ENCODE results near the gene CCDC92. TPM values are rescaled to one million over a fixed set of nuclear protein-coding genes. Genes with fewer than 3 reads are reported as not detected.

Gene CCDC92
- total and polyA plus RNA-seq, 2 donors (not counting 3 experiments of a cell fraction or from before 2014, with no cell fraction given) = 41.2 to 41.6 TPM

- intact Hi-C loops (cut with micrococcal nuclease) (no loop called here), dilution Hi-C loops (cut with MboI; ENCODE audit: extremely low pct_ligation_motif_present, low sequenced_read_pairs) (no loop called here)
- ChIA-PET POLR2A (no interaction called here), CTCF (interaction anchor here (0.9 kb wide), 1 partner anchor 13 kb away, joined by 3 read pairs; no protein-coding TSS in a partner anchor)
- H3K4me3 ChIP-seq (replicated peaks in 1 of 3; ENCODE audit: insufficient read depth in 1 of 3, low read depth in 1 of 3, low read length in 3 of 3) = no peak overlapping the region
- H3K4me2 ChIP-seq (ENCODE audit: insufficient read depth, low read length) = no peak overlapping the region
- no peak for DNase-seq (ENCODE audit: low read depth, low spot score)
- no peak overlapping the region for H3K27ac ChIP-seq (ENCODE audit: insufficient read depth, low read depth, low read length)
- TF ChIP-seq MYC (IDR thresholded peaks at IDR 0.05; ENCODE audit: low read depth, low read length) = no peak
- TF ChIP-seq CTCF (IDR thresholded peaks at IDR 0.05; ENCODE audit: extremely low read depth in 1 of 2, insufficient read depth in 1 of 2, low read depth in 1 of 2, low read length in 2 of 2) = no peak
- no peak for TF ChIP-seq GATA2 (IDR thresholded peaks at IDR 0.05; ENCODE audit: insufficient read depth, insufficient read length, low read depth, low read length)
- no peak for TF ChIP-seq POLR2AphosphoS5 (IDR thresholded peaks at IDR 0.05; ENCODE audit: insufficient read depth, low read depth, low read length)
- no peak for TF ChIP-seq EZH2 (IDR thresholded peaks at IDR 0.05; ENCODE audit: borderline replicate concordance, low read depth, low read length, severe bottlenecking)
- TF ChIP-seq, protein P1, sequence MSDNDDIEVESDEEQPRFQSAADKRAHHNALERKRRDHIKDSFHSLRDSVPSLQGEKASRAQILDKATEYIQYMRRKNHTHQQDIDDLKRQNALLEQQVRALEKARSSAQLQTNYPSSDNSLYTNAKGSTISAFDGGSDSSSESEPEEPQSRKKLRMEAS (IDR thresholded peaks at IDR 0.05; ENCODE audit: insufficient read depth, insufficient read length) = no peak
- no peak for TF ChIP-seq POLR2A (IDR thresholded peaks at IDR 0.05; ENCODE audit: low read depth, low read length)
- TF ChIP-seq JUN (IDR thresholded peaks at IDR 0.05; ENCODE audit: borderline replicate concordance, insufficient read depth, insufficient read length, low read depth) = no peak
- TF ChIP-seq FOS (IDR thresholded peaks at IDR 0.05; ENCODE audit: borderline replicate concordance, insufficient read depth, low read length) = no peak
- H3K9ac ChIP-seq (replicated peaks; ENCODE audit: extremely low read depth, insufficient read depth, low read length) = no peak overlapping the region
- H3K9me3 ChIP-seq (replicated peaks; ENCODE audit: control insufficient read depth, insufficient read depth, low read length) = no peaks in the 10 kb centered on the region
- H3K36me3 ChIP-seq (ENCODE audit: control insufficient read depth in 2 of 2, extremely low read depth in 1 of 2, insufficient read depth in 2 of 2, low read length in 2 of 2) = no peaks in the 10 kb centered on the region
- no peak overlapping the region for H2AFZ ChIP-seq (ENCODE audit: low read depth, low read length)
- H4K20me1 ChIP-seq (replicated peaks; ENCODE audit: control insufficient read depth, extremely low read depth, insufficient read depth, low read length) = no peaks in the 10 kb centered on the region
- H3K27me3 ChIP-seq (ENCODE audit: control insufficient read depth in 2 of 2, insufficient read depth in 2 of 2, low read length in 2 of 2) = peaks cover 0 to 17% of the 10 kb centered on the region in 2 experiments
- FAIRE-seq = no peak
- no peaks in the 10 kb centered on the region for H3K9me1 ChIP-seq (replicated peaks; ENCODE audit: control insufficient read depth, extremely low read depth, insufficient read depth, low read length)
- H3K79me2 ChIP-seq (ENCODE audit: control insufficient read depth, insufficient read depth, low read length) = no peaks in the 10 kb centered on the region
- BruUV-seq (replicated peaks) = no TSS peak
- no peaks in the 10 kb centered on the region for H3K4me1 ChIP-seq (ENCODE audit: control insufficient read depth, extremely low read depth, insufficient read depth, low read length)
Observed at GRCh38 chr12:123923927-123924326, 48.7 kb downstream of the CCDC92 start.
